ENCODE results near the gene TAS2R40.
"Not testable (repeated sequence)": the region's sequence is repeated elsewhere in the genome, so short reads cannot be mapped to it uniquely, and the experiment has no call there.

Gene TAS2R40

DNA sequence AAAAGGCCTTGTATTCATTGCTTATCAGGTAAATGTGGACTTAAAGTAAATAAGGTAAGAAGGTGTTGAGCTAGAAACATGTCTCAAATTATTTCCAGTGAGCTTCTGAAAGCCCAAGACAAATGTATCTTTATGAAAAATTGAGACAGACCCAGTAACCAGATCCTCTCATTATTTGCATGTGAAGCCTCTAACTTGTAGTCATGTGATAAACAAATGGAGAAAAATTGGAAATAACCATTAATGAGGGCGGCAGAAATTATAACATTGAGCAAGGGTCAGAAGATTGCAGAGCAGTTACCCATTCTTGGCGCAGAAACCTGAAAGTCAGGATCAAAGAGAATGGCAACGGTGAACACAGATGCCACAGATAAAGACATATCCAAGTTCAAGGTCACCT, at the start of gene TAS2R40:
Gene TAS2R40 (plus strand): TSS at position 301 of the 400 bp plus-strand sequence. CDS start 42 bp downstream, at position 343.
- no peak for DNase-seq

DNA sequence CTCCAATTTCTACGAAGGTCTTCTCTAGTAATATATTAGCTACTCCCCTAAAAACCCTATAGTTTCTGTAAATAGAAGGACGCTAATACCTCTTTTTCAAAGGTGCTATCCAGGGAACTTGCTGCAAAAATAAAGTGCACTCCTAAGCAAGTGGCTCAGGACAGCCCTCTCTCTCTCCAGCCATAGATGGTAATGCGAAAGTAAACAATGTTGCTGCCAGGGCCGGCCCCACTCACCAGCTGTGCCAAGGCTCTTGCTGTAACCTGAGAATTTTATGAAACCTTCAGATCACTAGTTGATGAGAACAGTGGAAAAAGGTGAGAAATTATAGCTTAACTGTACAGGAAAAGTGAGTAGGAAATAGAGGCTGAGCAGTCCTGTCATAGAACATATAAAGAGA, 49.5 kb upstream of the TAS2R40 start:
- peak; percentile 4 for DNase-seq

DNA sequence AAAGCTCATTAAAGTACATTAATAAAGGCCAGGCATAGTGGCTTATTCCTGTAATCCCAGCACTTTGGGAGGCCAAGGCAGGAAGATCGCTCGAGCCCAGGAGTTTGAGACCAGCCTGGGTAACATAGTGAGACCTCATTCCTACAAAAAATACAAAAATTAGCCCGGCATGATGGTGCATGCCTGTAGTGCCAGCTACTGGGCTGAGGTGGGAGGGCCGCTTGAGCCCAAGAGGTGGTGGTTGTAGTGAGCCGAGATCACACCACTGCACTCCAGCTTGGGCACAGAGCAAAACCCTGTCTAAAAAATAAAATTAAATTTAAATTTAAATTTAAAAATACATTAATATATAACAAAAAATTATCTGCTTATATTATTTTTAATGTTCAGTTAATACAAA, 45.7 kb upstream of the TAS2R40 start:
- DNase-seq, result no peak

DNA sequence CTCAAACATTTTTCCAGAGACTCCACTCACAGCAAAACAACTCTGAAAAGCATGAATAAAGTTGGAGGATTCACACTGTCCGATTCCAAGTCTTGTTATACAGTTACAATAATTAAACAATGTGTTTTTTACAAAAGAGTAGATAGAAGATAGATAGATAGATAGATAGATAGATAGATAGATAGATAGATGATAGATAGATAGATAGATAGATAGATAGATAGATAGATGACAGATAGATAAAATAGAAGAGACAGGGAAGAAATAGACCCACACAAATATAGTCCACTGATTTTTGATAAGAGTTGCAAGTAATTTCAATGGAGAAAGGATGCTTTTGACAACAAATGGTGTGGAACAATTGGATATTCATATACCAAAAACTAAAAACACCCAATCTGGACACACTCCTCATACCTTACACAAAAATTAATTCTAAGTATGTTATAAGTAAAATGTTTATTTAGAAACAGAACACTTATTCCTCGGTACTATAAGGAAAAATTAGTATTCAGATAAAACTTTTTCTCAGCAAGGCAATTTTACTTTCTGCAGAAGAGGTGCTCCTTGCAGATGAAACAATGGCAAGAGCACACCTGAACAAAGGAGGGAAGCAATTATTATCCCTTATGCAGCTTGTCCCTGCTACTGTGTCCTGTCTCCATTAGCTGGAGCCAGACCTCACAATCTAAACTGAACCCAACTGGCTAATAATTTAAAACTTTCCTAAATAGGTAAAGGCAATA, 44.3 kb upstream of the TAS2R40 start:
- DNase-seq, result no peak

DNA sequence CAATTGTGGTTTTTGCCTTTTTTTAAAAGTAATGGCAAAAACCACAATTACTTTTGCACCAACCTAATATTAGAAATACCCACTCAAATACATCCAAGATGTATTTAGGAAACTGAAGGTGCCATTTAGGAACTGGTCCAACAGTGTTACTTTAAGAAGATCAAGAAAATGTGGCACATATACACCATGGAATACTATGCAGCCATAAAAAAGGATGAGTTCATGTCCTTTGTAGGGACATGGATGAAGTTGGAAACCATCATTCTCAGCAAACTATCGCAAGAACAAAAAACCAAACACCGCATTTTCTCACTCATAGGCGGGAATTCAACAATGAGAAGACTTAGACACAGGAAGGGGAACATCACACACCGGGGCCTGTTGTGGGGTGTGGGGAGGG, 41.1 kb upstream of the TAS2R40 start:
- DNase-seq, result not testable (repeated sequence)

DNA sequence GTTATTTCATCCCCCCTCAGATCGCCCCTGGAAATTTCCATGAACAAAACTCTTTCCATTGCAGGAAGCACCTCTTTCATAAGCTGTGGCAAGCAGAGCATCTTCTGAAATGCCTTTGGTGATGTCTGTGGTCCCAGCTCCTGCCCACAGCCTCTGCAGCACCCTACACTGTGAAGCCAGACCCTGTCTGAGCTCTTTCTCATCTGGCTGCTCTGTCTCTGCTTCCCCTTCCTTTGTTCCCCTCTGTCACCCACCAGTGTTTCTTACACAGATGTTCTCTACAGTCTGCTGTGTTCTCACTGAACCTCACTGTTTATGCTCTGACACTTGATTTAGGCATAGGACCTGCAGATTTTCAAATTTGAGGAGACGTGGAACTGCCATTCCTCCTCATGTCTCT, 40.5 kb upstream of the TAS2R40 start:
- no peak for DNase-seq

DNA sequence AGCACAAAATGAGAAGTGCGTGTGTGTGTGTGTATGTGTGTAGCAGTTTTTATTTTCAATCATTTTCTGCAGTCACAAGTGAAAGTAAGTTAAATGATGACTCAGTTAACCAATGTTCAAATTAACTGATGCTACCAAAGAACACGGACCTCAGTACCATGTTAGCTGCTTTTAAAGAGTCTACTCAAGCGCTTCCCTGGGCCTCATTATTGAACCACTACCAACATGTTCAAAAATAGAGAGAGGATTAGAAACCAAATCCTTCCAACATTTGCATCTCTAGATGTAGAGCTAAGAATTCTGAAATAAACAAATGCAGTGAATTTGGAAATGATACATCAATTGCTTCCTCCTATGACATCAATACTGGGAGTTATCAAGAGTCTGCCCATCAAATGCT, 38.8 kb upstream of the TAS2R40 start, which contains the start of gene TAS2R39:
Gene TAS2R39 (plus strand): TSS at position 396 of the 400 bp plus-strand sequence. CDS start 0 bp downstream, at position 396.
- DNase-seq, result no peak

DNA sequence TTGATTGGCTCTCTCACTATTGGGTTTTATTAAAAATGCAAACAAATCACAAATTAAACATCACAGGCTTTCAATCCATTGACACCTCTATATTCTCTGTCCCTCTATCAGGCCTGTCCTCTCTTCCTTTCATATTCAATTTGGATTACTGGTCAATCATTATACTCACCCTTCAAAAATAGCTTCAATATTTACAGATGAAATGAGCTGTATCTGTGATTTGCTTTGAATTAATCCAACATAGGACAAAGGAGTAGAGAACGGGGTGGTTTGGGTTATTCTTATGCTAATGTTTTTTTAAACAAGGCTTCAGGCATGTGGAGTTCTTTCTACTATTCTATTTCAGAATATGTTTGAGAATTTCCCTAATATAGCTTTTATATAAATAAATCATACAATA, 36.3 kb upstream of the TAS2R40 start:
- no peak for DNase-seq

DNA sequence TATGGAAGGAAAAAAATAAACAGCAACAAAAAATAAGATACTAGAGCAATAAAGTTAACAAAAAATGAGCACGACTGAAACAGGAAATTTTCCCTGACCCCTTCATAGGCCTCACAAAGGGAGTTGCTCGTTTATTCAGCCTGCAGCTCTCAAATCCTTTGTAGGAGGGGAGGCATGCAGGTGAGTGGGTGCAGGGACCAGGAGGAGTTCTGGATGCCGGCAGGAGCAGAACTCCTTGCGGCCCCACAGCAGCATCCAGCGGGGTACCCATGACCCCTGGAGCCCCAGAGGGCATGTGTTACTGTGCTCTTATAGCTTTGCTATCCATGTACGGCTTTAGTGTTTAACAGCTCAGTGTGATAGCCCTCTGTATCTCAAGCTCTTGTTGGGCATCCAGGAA, 32.8 kb upstream of the TAS2R40 start:
- DNase-seq, result no peak

DNA sequence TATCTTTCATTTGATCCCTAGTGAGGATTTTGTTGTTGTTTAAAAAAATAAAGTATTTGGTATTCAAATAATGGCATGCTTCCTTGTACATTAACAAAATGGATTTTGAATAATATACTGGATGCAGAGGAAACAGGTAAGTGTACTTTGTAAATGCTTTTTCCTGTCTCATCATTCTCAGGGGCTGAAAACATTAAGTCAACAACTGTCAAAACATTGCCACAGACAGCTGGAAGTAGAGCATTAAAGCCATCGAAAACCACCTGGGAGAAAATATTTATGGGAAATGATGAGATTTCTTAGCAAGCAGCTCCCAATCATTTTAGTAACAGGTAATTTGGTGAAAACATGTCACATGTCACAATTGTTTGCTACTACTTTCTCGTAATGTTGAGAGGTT, 28.0 kb upstream of the TAS2R40 start:
- DNase-seq, result no peak

DNA sequence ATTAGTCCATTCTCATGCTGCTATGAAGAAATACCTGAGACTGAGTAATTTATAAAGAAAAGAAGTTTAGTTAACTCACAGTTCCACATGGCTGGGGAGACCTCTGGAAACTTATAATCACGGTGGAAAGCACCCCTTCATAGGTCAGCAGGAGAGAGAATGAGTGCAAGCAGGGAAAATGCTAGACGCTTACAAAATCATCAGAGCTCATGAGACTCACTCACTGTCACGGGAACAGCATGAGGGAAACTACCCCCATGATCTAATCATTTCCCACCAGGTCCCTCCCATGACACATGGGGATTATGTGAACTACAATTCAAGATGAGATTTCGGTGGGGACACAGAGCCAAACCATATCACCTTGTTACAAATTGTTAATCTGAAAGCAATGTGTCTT, 22.8 kb upstream of the TAS2R40 start:
- no peak for DNase-seq

DNA sequence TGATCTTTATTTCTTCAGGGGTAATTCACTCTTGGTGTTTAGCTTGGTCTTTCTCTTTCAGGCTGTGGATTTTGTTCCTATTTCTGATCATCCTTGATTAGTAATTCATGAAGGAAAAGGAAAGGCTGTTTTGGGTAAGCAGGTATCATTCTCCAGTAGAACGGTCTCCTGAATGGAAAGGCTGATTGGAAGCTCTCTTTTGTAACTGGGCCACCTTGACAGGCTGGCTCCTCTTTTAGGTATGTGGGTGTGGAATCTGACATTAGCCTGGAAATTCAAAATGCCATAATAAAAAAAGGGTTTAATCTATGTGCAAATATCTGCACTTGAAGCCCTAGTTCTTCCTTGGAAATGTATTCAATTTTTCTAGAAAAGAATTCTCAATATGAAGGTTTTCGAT, 19.7 kb upstream of the TAS2R40 start:
- no peak for DNase-seq

DNA sequence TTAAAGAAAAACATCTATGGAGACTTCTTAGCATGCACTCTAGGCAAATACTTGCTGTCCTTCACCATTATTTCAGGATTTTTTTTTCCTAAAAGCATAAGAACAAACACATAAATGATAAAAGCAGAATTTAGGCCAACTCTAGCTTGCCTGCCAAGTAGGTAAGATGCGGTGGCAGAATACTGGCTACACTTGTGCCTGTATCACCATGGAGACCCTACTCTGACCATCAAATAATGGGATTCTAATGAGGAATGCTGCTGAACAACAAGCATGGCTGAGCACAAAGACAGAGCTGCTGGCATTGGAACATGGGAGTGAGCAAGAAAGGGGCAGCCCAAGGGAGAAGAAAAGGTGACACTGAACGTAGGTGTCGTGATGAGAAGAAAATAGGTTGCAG, 18.5 kb upstream of the TAS2R40 start:
- DNase-seq, result no peak

DNA sequence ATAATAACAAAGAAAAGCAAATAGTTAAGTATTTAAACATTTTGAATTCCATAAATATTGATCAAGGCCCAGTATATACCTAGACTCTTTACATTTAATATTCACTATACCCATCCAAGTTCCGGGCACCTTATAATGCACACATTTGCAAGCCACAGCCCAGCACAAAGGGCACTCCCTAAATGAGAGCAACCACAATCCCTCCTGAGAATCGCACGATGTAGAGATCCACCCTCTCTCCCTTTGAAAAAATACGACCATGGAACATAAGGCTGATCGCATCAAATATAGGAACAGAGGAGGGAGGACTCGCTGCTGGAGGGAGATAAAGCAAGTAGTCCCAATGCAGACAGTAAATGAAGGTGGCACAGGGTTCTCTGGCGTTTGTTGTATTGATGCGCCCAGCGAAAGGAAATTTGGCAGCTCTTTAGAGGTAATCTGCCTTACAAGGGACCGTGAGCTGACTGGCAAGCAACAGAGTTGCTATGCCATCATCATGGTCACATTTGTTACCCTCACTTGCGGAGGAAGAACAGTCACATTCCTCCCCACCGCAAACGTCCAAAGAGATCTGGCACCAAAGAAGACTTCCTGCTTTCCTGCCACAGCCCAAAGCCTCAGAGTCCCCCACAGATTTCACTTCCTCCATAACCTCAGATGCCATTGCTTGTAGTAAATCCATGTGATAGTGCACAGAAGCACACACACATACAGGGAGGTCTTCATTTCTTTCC, 16.1 kb upstream of the TAS2R40 start:
- DNase-seq, result no peak

DNA sequence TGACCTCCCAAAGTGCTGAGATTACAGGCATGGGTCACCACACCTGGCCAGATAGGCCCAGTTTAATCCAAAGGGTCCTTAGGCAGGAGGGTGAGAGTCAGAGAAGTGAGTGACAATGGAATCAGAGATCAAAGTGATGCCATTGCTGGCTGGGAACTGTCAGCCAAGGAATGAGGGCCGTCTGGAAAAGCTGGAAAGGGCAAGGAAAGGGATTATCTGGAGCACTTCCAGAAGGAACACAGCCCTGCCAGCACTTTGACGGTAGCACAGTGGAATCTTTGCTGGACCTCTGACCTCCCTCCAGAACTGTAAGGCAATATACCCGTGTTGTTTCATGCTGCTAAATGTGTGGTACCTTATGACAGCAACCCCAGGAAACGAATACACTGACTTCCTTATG, 11.3 kb upstream of the TAS2R40 start:
- no peak for DNase-seq

DNA sequence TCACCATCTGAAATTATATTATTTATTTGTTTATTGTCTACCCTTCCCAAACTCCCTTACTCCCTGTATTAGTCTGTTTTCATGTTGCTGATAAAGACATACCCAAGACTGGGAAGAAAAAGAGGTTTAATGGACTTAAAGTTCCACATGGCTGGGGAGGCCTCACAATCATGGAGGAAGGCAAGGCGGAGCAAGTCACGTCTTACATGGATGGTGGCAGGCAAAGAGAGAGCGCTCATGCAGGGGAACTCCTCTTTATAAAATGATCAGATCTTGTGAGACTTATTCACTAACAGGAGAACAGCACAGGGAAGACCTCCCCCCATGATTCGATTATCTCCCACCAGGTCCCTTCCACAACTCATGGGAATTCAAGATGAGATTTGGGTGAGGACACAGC, 8.4 kb upstream of the TAS2R40 start:
- not testable (repeated sequence) for DNase-seq

DNA sequence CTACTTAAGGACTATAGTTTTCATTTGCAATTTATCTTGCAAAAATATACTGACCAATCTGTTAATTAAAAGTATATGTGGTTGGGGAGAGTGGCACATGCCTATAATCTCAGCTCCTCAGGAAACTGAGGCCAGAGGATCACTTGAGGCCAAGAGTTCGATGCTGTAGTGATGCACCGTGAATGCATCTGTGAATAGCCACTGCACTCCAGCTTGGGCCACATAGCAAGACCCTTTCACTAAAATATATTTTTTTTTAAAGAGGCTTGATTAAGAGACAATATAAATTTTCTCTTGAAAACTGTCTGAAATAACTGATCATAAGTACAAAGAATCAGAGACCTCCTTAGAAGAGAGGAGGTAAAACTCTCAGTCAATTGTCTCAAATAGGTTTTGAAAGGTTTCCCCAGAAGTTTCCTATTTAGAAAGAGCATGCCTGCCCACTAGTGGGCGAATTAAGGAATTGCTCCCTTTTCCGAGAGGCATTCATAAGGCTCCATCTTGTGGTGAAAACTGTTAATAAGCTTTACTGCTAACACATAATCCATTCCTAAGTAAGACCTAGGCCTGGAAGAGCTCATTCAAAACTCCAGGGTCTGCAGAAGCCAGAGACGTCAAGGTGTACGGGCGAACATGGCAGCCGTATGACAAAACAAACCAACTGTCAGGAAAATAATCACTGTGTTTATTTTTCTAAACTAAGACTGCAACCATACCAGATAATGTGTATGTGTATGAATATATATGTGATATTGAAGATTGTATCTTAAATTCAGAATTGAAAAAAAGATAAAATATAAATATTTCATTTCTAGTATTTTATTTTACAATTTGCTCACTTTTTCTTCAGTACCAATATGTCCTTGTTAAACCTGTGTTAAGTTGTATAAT, 6.8 kb upstream of the TAS2R40 start:
- DNase-seq, result peak; percentile 89

DNA sequence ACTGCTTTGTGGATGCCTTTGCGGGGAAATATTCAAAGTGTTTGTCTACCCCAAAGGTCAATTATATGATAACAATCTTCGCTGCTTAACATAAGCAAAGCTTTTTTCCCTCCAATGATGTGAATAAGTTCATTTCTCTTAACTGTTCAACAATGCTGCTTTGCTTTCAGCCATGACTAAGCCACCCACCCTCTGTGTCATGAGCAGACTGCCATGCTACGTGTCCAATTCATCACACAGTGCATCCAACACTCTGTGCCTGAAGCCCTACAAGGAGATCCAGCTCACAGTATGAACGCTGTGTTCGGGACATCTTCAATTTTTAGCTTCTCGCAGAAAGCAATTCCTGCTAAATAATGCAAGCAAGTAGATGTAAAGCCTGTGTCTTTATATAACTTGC, 5.7 kb upstream of the TAS2R40 start:
- no peak for DNase-seq

DNA sequence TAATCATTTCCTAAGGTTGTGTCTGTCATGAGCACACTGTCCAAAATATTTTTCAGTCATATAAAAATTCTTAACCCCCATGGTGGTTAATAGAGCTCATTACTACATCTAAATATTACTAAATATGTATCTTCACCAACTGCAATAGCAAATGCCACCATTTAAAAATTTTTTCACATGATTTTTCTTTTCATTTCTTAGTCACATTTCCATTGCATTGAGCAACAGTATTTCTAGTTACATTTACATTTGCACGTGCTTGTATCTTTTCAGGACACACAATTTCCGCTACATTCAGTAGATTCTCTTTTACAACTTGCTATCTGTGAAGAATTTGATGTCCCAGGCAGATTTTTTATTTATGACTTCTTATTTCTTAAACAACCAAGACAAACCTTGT, 5.2 kb upstream of the TAS2R40 start:
- no peak for DNase-seq

DNA sequence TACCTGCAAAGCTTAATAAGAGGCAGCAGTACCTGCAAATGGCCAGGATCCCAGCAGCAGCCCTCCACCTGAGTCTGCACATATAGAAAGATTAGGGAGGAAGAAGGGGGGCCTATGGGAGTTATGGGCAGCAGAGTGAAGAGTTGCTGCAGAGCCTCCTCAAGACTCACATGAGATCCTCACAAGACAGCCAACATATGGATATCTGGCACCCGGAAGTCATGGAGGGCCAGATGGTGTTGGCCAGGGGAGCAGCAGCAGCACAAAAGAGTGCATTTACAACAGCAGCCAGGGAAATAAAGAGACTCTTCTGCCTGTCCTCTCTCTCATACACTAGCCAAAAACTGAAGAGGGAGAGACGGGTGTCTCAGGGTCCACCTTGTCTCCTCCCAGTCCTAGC, 4.0 kb upstream of the TAS2R40 start:
- no peak for DNase-seq

DNA sequence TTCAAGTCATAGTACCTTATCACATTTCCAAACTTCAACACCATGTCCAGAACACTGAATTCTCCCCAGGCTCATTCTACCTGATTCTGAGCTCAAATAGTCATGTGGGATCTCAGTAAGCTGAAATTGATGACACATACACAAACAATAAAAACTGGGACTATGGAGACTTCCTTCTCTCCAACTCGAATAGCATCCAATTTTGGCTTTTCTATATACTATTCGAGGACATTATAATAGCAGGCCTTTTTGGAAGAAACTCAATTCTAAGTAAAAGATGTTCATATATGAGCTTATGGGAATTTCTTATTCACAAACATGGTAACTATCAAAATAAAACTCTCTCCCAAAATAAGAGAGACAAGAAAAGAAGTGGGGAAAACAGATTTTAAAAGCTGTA, 551 bp upstream of the TAS2R40 start:
- DNase-seq, result no peak

DNA sequence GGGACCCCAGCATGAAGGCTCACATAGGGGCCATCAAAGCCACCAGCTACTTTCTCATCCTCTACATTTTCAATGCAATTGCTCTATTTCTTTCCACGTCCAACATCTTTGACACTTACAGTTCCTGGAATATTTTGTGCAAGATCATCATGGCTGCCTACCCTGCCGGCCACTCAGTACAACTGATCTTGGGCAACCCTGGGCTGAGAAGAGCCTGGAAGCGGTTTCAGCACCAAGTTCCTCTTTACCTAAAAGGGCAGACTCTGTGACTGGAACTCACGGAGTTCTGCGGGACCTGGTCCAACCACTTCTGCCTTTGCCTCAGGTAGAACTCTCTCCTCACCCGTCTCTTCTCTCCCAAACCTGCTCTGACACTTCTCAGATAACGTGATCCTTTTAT, 945 bp downstream of the TAS2R40 start:
- DNase-seq, result no peak

DNA sequence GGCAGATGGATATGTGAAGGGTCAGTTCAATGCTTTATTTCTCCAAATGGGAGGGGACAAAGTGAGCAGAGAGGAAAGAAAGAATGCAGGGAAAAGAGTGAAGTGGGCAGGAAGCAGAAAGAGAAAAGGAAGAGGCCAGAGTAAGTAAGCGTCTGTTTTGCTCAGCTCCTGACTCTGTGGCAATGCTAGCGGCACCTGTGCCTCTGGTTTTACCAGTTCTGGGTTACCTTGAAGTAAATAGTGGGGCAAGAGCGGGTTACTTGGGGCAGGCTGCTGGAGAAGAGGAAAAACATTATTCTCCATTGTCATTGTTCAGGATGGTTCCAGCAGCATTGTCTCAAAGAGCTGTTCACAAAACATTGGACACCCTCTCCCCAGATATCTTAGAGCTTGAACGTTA, 1.9 kb downstream of the TAS2R40 start:
- no peak for DNase-seq

DNA sequence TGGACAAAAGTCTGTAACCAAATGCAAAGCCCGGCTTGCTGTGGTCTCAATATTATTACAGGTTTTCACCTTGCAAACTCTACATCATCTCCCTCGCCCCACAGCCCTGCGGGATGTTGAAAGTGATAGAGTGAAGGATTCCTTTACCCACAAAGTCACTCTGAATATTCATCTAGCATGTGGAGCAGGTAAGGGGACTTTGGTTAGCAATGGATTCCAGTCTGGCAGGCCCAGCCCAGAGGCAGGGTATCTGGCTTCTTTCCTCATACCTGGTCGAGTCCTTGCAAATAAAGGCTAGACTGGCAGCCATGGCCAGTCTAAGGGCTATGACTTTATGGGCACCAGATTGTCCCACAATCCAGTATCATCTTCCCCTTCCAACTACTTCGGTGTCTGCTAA, 3.2 kb downstream of the TAS2R40 start:
- no peak for DNase-seq
